ENCODE data around the gene WSCD2.
"Not testable (repeated sequence)": the region's sequence is repeated elsewhere in the genome, so short reads cannot be mapped to it uniquely, and the experiment has no call there.

WSCD2 gene

GRCh38 chr12:108205864-108206263 is 76.8 kb downstream of the WSCD2 start:
- no peaks in the 10 kb centered on the region for H3K27me3 ChIP-seq (ENCODE audit: control insufficient read depth, insufficient read depth, low read length)
- no peaks in the 10 kb centered on the region for H3K36me3 ChIP-seq (ENCODE audit: insufficient read depth, low read length)
- H3K4me2 ChIP-seq (ENCODE audit: low read length) = no peak overlapping the region
- no peak overlapping the region for H3K9ac ChIP-seq (ENCODE audit: low read depth, low read length)
- no peaks in the 10 kb centered on the region for H3K4me1 ChIP-seq (ENCODE audit: control insufficient read depth, insufficient read depth, low read length)
- no peaks in the 10 kb centered on the region for H3K9me3 ChIP-seq (replicated peaks; ENCODE audit: low read length)
- H3K4me3 ChIP-seq (ENCODE audit: low read length) = no peak overlapping the region

- no peaks in the 10 kb centered on the region for H3K9me3 ChIP-seq (replicated peaks; ENCODE audit: low read length)
- H3K4me3 ChIP-seq (ENCODE audit: low read length) = no peak overlapping the region
- no peaks in the 10 kb centered on the region for H3K36me3 ChIP-seq (ENCODE audit: insufficient read depth, low read length)
- H3K9ac ChIP-seq (ENCODE audit: low read depth, low read length) = no peak overlapping the region
- H3K4me1 ChIP-seq (ENCODE audit: control insufficient read depth, insufficient read depth, low read length) = no peaks in the 10 kb centered on the region
- no peaks in the 10 kb centered on the region for H3K27me3 ChIP-seq (ENCODE audit: control insufficient read depth, insufficient read depth, low read length)
- no peak overlapping the region for H3K4me2 ChIP-seq (ENCODE audit: low read length)
Observed at GRCh38 chr12:108207791-108208730, 79.0 kb downstream of the WSCD2 start.

- no peaks in the 10 kb centered on the region for H3K4me1 ChIP-seq (ENCODE audit: control insufficient read depth, insufficient read depth, low read length)
- H3K4me3 ChIP-seq (ENCODE audit: low read length) = no peak overlapping the region
- H3K4me2 ChIP-seq (ENCODE audit: low read length) = no peak overlapping the region
- H3K27me3 ChIP-seq (ENCODE audit: control insufficient read depth, insufficient read depth, low read length) = no peaks in the 10 kb centered on the region
- no peak overlapping the region for H3K9ac ChIP-seq (ENCODE audit: low read depth, low read length)
- no peaks in the 10 kb centered on the region for H3K9me3 ChIP-seq (replicated peaks; ENCODE audit: low read length)
- no peaks in the 10 kb centered on the region for H3K36me3 ChIP-seq (ENCODE audit: insufficient read depth, low read length)
Observed at GRCh38 chr12:108210001-108210400, 80.9 kb downstream of the WSCD2 start.

GRCh38 chr12:108211157-108211556 is 82.1 kb downstream of the WSCD2 start:
- Histone ChIP-seq H3K4me3 (ENCODE audit: low read length) (no peak overlapping the region), H3K4me1 (ENCODE audit: control insufficient read depth, insufficient read depth, low read length) (no peaks in the 10 kb centered on the region), H3K36me3 (ENCODE audit: insufficient read depth, low read length) (no peaks in the 10 kb centered on the region), H3K9me3 (replicated peaks; ENCODE audit: low read length) (no peaks in the 10 kb centered on the region), H3K9ac (ENCODE audit: low read depth, low read length) (no peak overlapping the region), H3K4me2 (ENCODE audit: low read length) (no peak overlapping the region), H3K27me3 (ENCODE audit: control insufficient read depth, insufficient read depth, low read length) (no peaks in the 10 kb centered on the region)

GRCh38 chr12:108213871-108214445 is 84.9 kb downstream of the WSCD2 start:
- Histone ChIP-seq H3K27me3 (ENCODE audit: control insufficient read depth, insufficient read depth, low read length) (no peaks in the 10 kb centered on the region), H3K9me3 (replicated peaks; ENCODE audit: low read length) (no peaks in the 10 kb centered on the region), H3K36me3 (ENCODE audit: insufficient read depth, low read length) (no peaks in the 10 kb centered on the region), H3K4me2 (ENCODE audit: low read length) (no peak overlapping the region), H3K4me1 (ENCODE audit: control insufficient read depth, insufficient read depth, low read length) (no peaks in the 10 kb centered on the region), H3K9ac (ENCODE audit: low read depth, low read length) (no peak overlapping the region), H3K4me3 (ENCODE audit: low read length) (no peak overlapping the region)

- Histone ChIP-seq H3K36me3 (ENCODE audit: insufficient read depth, low read length) (no peaks in the 10 kb centered on the region), H3K9me3 (replicated peaks; ENCODE audit: low read length) (no peaks in the 10 kb centered on the region), H3K27me3 (ENCODE audit: control insufficient read depth, insufficient read depth, low read length) (no peaks in the 10 kb centered on the region), H3K4me3 (ENCODE audit: low read length) (no peak overlapping the region), H3K4me1 (ENCODE audit: control insufficient read depth, insufficient read depth, low read length) (no peaks in the 10 kb centered on the region), H3K4me2 (ENCODE audit: low read length) (no peak overlapping the region), H3K9ac (ENCODE audit: low read depth, low read length) (no peak overlapping the region)
Observed at GRCh38 chr12:108214486-108214885, 85.4 kb downstream of the WSCD2 start.

- no peak overlapping the region for H3K4me3 ChIP-seq (ENCODE audit: low read length)
- H3K4me2 ChIP-seq (ENCODE audit: low read length) = no peak overlapping the region
- no peaks in the 10 kb centered on the region for H3K27me3 ChIP-seq (ENCODE audit: control insufficient read depth, insufficient read depth, low read length)
Observed at GRCh38 chr12:108215458-108215857, 86.4 kb downstream of the WSCD2 start.

GRCh38 chr12:108218921-108219320 is 89.8 kb downstream of the WSCD2 start:
- H3K27me3 ChIP-seq (ENCODE audit: control insufficient read depth, insufficient read depth, low read length) = no peaks in the 10 kb centered on the region
- H3K4me1 ChIP-seq (ENCODE audit: control insufficient read depth, insufficient read depth, low read length) = no peaks in the 10 kb centered on the region
- H3K9ac ChIP-seq (ENCODE audit: low read depth, low read length) = no peak overlapping the region
- H3K9me3 ChIP-seq (replicated peaks; ENCODE audit: low read length) = no peaks in the 10 kb centered on the region
- no peak overlapping the region for H3K4me3 ChIP-seq (ENCODE audit: low read length)
- H3K4me2 ChIP-seq (ENCODE audit: low read length) = no peak overlapping the region
- H3K36me3 ChIP-seq (ENCODE audit: insufficient read depth, low read length) = no peaks in the 10 kb centered on the region

More at GRCh38 chr12:108215458-108215857, 86.4 kb downstream of the WSCD2 start:
- no peak overlapping the region for H3K9ac ChIP-seq (ENCODE audit: low read depth, low read length)
- no peaks in the 10 kb centered on the region for H3K9me3 ChIP-seq (replicated peaks; ENCODE audit: low read length)
- no peaks in the 10 kb centered on the region for H3K4me1 ChIP-seq (ENCODE audit: control insufficient read depth, insufficient read depth, low read length)
- H3K36me3 ChIP-seq (ENCODE audit: insufficient read depth, low read length) = no peaks in the 10 kb centered on the region

GRCh38 chr12:108225101-108225500 is 96.0 kb downstream of the WSCD2 start:
- H3K9me3 ChIP-seq (replicated peaks; ENCODE audit: low read length); H3K4me3 ChIP-seq (ENCODE audit: low read length); H3K9ac ChIP-seq (ENCODE audit: low read depth, low read length); H3K4me2 ChIP-seq (ENCODE audit: low read length); H3K27me3 ChIP-seq (ENCODE audit: control insufficient read depth, insufficient read depth, low read length); H3K36me3 ChIP-seq (ENCODE audit: insufficient read depth, low read length); H3K4me1 ChIP-seq (ENCODE audit: control insufficient read depth, insufficient read depth, low read length): not testable (repeated sequence)

GRCh38 chr12:108226866-108227265 is 97.8 kb downstream of the WSCD2 start:
- H3K27me3 ChIP-seq (ENCODE audit: control insufficient read depth, insufficient read depth, low read length) = no peaks in the 10 kb centered on the region
- no peak overlapping the region for H3K4me3 ChIP-seq (ENCODE audit: low read length)
- H3K4me2 ChIP-seq (ENCODE audit: low read length) = no peak overlapping the region
- no peak overlapping the region for H3K9ac ChIP-seq (ENCODE audit: low read depth, low read length)
- H3K4me1 ChIP-seq (ENCODE audit: control insufficient read depth, insufficient read depth, low read length) = no peaks in the 10 kb centered on the region
- no peaks in the 10 kb centered on the region for H3K9me3 ChIP-seq (replicated peaks; ENCODE audit: low read length)
- H3K36me3 ChIP-seq (ENCODE audit: insufficient read depth, low read length) = no peaks in the 10 kb centered on the region

GRCh38 chr12:108228746-108229145 is 99.7 kb downstream of the WSCD2 start:
- Histone ChIP-seq H3K27me3 (ENCODE audit: control insufficient read depth, insufficient read depth, low read length) (no peaks in the 10 kb centered on the region), H3K4me1 (ENCODE audit: control insufficient read depth, insufficient read depth, low read length) (no peaks in the 10 kb centered on the region), H3K9me3 (replicated peaks; ENCODE audit: low read length) (no peaks in the 10 kb centered on the region), H3K9ac (ENCODE audit: low read depth, low read length) (no peak overlapping the region), H3K4me2 (ENCODE audit: low read length) (no peak overlapping the region), H3K36me3 (ENCODE audit: insufficient read depth, low read length) (no peaks in the 10 kb centered on the region), H3K4me3 (ENCODE audit: low read length) (no peak overlapping the region)

Measured in skeletal muscle satellite cell (primary cell).